Measurements from ENCODE around the gene MEF2C. TPM values are rescaled to one million over a fixed set of nuclear protein-coding genes. Genes with fewer than 3 reads are reported as not detected.

The MEF2C gene
- total RNA-seq, 1 experiment from 2014 or later, result 13.0 TPM

GRCh38 chr5:88824141-88824540 is 58.8 kb downstream of the MEF2C start:
- DNase-seq (ENCODE audit: low read depth, low spot score), result no peak
- ChIA-PET RAD21 (ENCODE audit: low non-redundant PET in 1 of 2, low total read pairs in 2 of 2, uncharacterized antibody in 2 of 2, unreplicated experiment in 2 of 2) (no interaction called here), CTCF (no interaction called here), POLR2A (no interaction called here)
- peaks cover 34 to 47% of the 10 kb centered on the region in 2 experiments for H3K4me1 ChIP-seq (ENCODE audit: control insufficient read depth in 1 of 2, insufficient read depth in 2 of 2, low read length in 2 of 2)
- intact Hi-C loops (cut with micrococcal nuclease), result no loop called here
- H3K79me2 ChIP-seq (ENCODE audit: insufficient read depth, low read length), result no peaks in the 10 kb centered on the region
- H3K36me3 ChIP-seq (ENCODE audit: control insufficient read depth in 1 of 2, insufficient read depth in 2 of 2, low read length in 2 of 2), result no peaks in the 10 kb centered on the region
- no peaks in the 10 kb centered on the region for H3K27me3 ChIP-seq (ENCODE audit: insufficient read depth, low read length)
- H2AFZ ChIP-seq (ENCODE audit: low read depth, low read length, poor library complexity, severe bottlenecking), result peak overlapping the region; percentile 76
- no peaks in the 10 kb centered on the region for H3K9me2 ChIP-seq (ENCODE audit: insufficient read depth)
- H4K20me1 ChIP-seq (ENCODE audit: insufficient read depth), result no peaks in the 10 kb centered on the region
- H3K4me2 ChIP-seq (ENCODE audit: low read length), result peak overlapping the region; percentile 81; the same call in 1 of the 2 replicates
- no peak overlapping the region for H3K9ac ChIP-seq (ENCODE audit: low read length)
- no peak for ATAC-seq
- H3K4me3 ChIP-seq (replicated peaks in 1 of 2; ENCODE audit: low read depth in 1 of 2, low read length in 2 of 2), result no peak overlapping the region
- BruUV-seq (replicated peaks), result no TSS peak
- H3K9me3 ChIP-seq (ENCODE audit: control insufficient read depth in 1 of 2, insufficient read depth in 1 of 2, low read depth in 1 of 2, low read length in 2 of 2), result no peaks in the 10 kb centered on the region
- TF ChIP-seq YY1 (IDR thresholded peaks at IDR 0.05; ENCODE audit: extremely low read depth, insufficient replicate concordance, low read depth, low read length), result no peak
- no peak for TF ChIP-seq ZBTB33 (IDR thresholded peaks at IDR 0.05; ENCODE audit: extremely low read depth, insufficient replicate concordance, low read length)
- no peak for TF ChIP-seq ELF1 (IDR thresholded peaks at IDR 0.05; ENCODE audit: borderline replicate concordance, low read depth)
- TF ChIP-seq JUND (IDR thresholded peaks at IDR 0.05), result no peak
- TF ChIP-seq ATF3 (IDR thresholded peaks at IDR 0.05), result no peak
- no peak for TF ChIP-seq CTCF (IDR thresholded peaks at IDR 0.05 in 2 of 3, conservative IDR thresholded peaks at IDR 0.05 in 1 of 3; ENCODE audit: borderline replicate concordance in 1 of 3, insufficient read depth in 1 of 3, low read depth in 2 of 3, low read length in 2 of 3)
- no peak for TF ChIP-seq RAD21 (IDR thresholded peaks at IDR 0.05; ENCODE audit: low read depth)
- no peak overlapping the region for H3K27ac ChIP-seq (ENCODE audit: low read depth, low read length)
